K562 (cell line): ENCODE measurements around the gene RYK. TPM values are rescaled to one million over a fixed set of nuclear protein-coding genes. Genes with fewer than 3 reads are reported as not detected.

Experiments
- ATAC-seq: fragments of 200-7000 bp; cut with Tn5 transposase; 3 replicates; pipeline ENCODE4 v1.9.1; 2020; ENCODE audit warnings: moderate library complexity
- BruUV-seq: library from RNA; stranded (reverse); fragments of 400-500 nt; replicated peaks from 2 replicates; lab custom pipeline; 2021; lab: Mats Ljungman, UMichigan
- CTCF ChIA-PET: fragments of 300-600 bp; formaldehyde crosslinking; extraction: SDS; loops from one replicate; lab custom pipeline; 2021; ENCODE audit warnings: low intra/inter-chr PET ratio; lab: Yijun Ruan, JAX
- POLR2A ChIA-PET: fragments of 300-600, 350-650 bp; sonication (Branson Sonifier 250); formaldehyde crosslinking; extraction: SDS; loops from one replicate; lab custom pipeline; 2021; ENCODE audit warnings: antibody characterized with exemption, inconsistent platforms; lab: Yijun Ruan, JAX
- DNase-seq, 4 experiments: peaks; one replicate each; pipeline versions ENCODE4 v3.0.0 to v3.0.0-alpha.2; 2011 to 2018; ENCODE audit warnings: low spot score in 3 of 4, mixed read lengths in 3 of 4; ENCODE audit errors: extremely low read depth in 1 of 4
- FAIRE-seq: peaks from 2 replicates; lab custom pipeline; 2011; peaks lifted over from hg19 to GRCh38; lab: Jason Lieb, UNC
- H2AFZ ChIP-seq: 2 replicates; pipeline ENCODE4 v1.6.0; 2011; ENCODE audit warnings: low read depth, low read length, control low read depth, inconsistent platforms
- H3K27ac ChIP-seq: fragments of 200-600 bp; 3 replicates; pipeline ENCODE4 v1.8.0; 2011; ENCODE audit warnings: low read depth, mild to moderate bottlenecking, control low read depth, inconsistent platforms, low read length, moderate library complexity, mixed read lengths; ENCODE audit errors: extremely low read depth
- H3K27me3 ChIP-seq, 2 experiments: fragments of 300-600 bp in 1 of 2; 2 replicates in 1 of 2; 3 replicates in 1 of 2; pipeline versions ENCODE4 v1.6.0 to v1.8.0; 2011; ENCODE audit warnings: inconsistent platforms in 2 of 2, low read length in 2 of 2, mild to moderate bottlenecking in 1 of 2, mixed read lengths in 1 of 2, moderate library complexity in 1 of 2; ENCODE audit not compliant: control insufficient read depth in 2 of 2, insufficient read depth in 2 of 2
- H3K36me3 ChIP-seq: fragments of 300-600 bp; 3 replicates; pipeline ENCODE4 v1.8.0; 2011; ENCODE audit warnings: mild to moderate bottlenecking, low read length, inconsistent platforms; ENCODE audit not compliant: control insufficient read depth, insufficient read depth
- H3K4me1 ChIP-seq, 2 experiments: fragments of 200-600 bp in 1 of 2; replicated peaks in 1 of 2; 2 replicates in 1 of 2; 3 replicates in 1 of 2; pipeline versions ENCODE4 v1.5.1 to v1.8.0; 2011; ENCODE audit warnings: inconsistent platforms in 2 of 2, low read length in 2 of 2, mild to moderate bottlenecking in 1 of 2, mixed read lengths in 1 of 2, moderate library complexity in 1 of 2; ENCODE audit not compliant: control insufficient read depth in 2 of 2, insufficient read depth in 2 of 2
- H3K4me2 ChIP-seq: 2 replicates; pipeline ENCODE4 v1.6.1; 2011; ENCODE audit warnings: low read length, control low read depth, inconsistent platforms, mixed read lengths; ENCODE audit not compliant: insufficient read depth
- H3K4me3 ChIP-seq: fragments of 200-600 bp; sonication (generic), shearing (Covaris generic); 2 replicates; pipeline ENCODE4 v1.5.1; 2016; ENCODE audit warnings: control low read depth, inconsistent platforms
- H3K79me2 ChIP-seq: fragments of 200-600 bp; 3 replicates; pipeline ENCODE4 v1.8.0; 2011; ENCODE audit warnings: low read length, inconsistent platforms; ENCODE audit not compliant: control insufficient read depth, insufficient read depth
- H3K9ac ChIP-seq, 2 experiments: 2 replicates each; pipeline versions ENCODE4 v1.6.0 to v1.6.1; 2011; ENCODE audit warnings: low read depth in 2 of 2, low read length in 2 of 2, control low read depth in 1 of 2, inconsistent platforms in 1 of 2, mild to moderate bottlenecking in 1 of 2, mixed read lengths in 1 of 2; ENCODE audit not compliant: insufficient read depth in 1 of 2
- H3K9me1 ChIP-seq: one replicate; pipeline ENCODE4 v1.6.0; 2011; ENCODE audit warnings: inconsistent platforms, mild to moderate bottlenecking, low read length, moderate library complexity; ENCODE audit not compliant: control insufficient read depth, insufficient read depth
- H3K9me3 ChIP-seq: replicated peaks from 2 replicates; pipeline ENCODE4 v1.5.1; 2011; ENCODE audit warnings: low read depth, low read length, inconsistent platforms; ENCODE audit not compliant: control insufficient read depth, insufficient read depth
- H4K20me1 ChIP-seq: replicated peaks from 2 replicates; pipeline ENCODE4 v1.6.1; 2011; ENCODE audit warnings: low read length, inconsistent platforms, mixed read lengths; ENCODE audit not compliant: control insufficient read depth, insufficient read depth
- ERF ChIP-seq: fragments of 450-650 bp; formaldehyde crosslinking; IDR thresholded peaks from 2 replicates; pipeline ENCODE4 v1.4.0; 2020; ENCODE audit warnings: mild to moderate bottlenecking, mixed read lengths
- NR2C1 ChIP-seq, 2 experiments: fragments of 450-650 bp; IDR thresholded peaks; 2 replicates each; pipeline ENCODE4 v1.6.1; 2017; ENCODE audit warnings: mild to moderate bottlenecking in 2 of 2, antibody characterized with exemption in 1 of 2, inconsistent platforms in 1 of 2, missing compliant biosample characterization in 1 of 2, missing genetic modification characterization in 1 of 2
- SAP30 ChIP-seq: fragments of 200-600 bp; sonication (generic); IDR thresholded peaks from 2 replicates; pipeline ENCODE4 v1.6.1; 2012; ENCODE audit warnings: borderline replicate concordance, low read depth, mild to moderate bottlenecking, moderate library complexity, low read length, control low read depth, inconsistent platforms; ENCODE audit not compliant: insufficient read depth, poor library complexity, severe bottlenecking
- SMAD4 ChIP-seq: fragments of 250-450 bp; sonication (Bioruptor Pico); conservative IDR thresholded peaks from 2 replicates; pipeline ENCODE4 v1.8.0; 2021; ENCODE audit warnings: inconsistent platforms, mild to moderate bottlenecking, moderate library complexity
- SRSF1 ChIP-seq: fragments of 200-400 bp; formaldehyde crosslinking; IDR thresholded peaks from 2 replicates; pipeline ENCODE4 v1.6.1; 2017; ENCODE audit warnings: mild to moderate bottlenecking, low read depth, low read length, moderate library complexity
- STAT6 ChIP-seq: sonication (generic); formaldehyde crosslinking; IDR thresholded peaks from 2 replicates; pipeline ENCODE4 v1.8.1; 2023; ENCODE audit warnings: mild to moderate bottlenecking, missing genetic modification reagents
- WGBS: fragments of 100-300 bp; shearing (Covaris generic); methylation state at CpG from one replicate; pipeline ENCODE4 v1.1.6; 2016; ENCODE audit warnings: low coverage, mixed read lengths; ENCODE audit not compliant: insufficient coverage; ENCODE audit errors: missing lambda C conversion rate; 5-methylcytosine and 5-hydroxymethylcytosine counted together
- in situ Hi-C: fragments of 300-500 bp; cut with MboI; formaldehyde crosslinking; loops from 4 replicates; pipeline ENCODE4 v1.15.0; 2018; ENCODE audit warnings: inconsistent platforms, mixed read lengths
- intact Hi-C: fragments of 100-400 bp; cut with micrococcal nuclease; formaldehyde crosslinking; loops from 2 replicates; pipeline ENCODE4 v1.14.2; 2022
- polyA plus RNA-seq, 8 experiments: library from polyadenylated mRNA; depleted of rRNA in 4 of 8; stranded (reverse) in 5 of 8; unstranded in 3 of 8; fragments of >200 nt; fragmentation: Nextera tagmentation in 2 of 8; fragmentation: Illumina TruSeq in 1 of 8; extraction: Ambion mirVana in 2 of 8; extraction: Trizol in 1 of 8; gene quantifications; 2 replicates each; pipeline versions ENCODE4 v1.2.1 to v1.2.3, GENCODE V29; 2011 to 2014; ENCODE audit warnings: inconsistent platforms in 1 of 8, missing spikeins in 1 of 8
- total RNA-seq, 7 experiments: library from RNA; depleted of rRNA in 6 of 7; stranded (reverse); fragments of >200 nt in 6 of 7; fragmentation: Illumina TruSeq in 2 of 7; extraction: Trizol in 2 of 7; gene quantifications; 2 replicates each; pipeline versions ENCODE4 v1.2.1 to v1.2.3, GENCODE V29; 2011 to 2021; ENCODE audit warnings: low replicate concordance in 1 of 7

Gene RYK
- total and polyA plus RNA-seq, 9 of the 15 experiments (the other 6 are each of a cell fraction or from before 2014, with no cell fraction given), result 4.2 to 29.5 (median 16.6) TPM

- in situ Hi-C loops (no loop called here), intact Hi-C loops (loop anchor here (5.0 kb wide), 2 partner anchors 163 to 258 kb away; no protein-coding TSS in a partner anchor)
- H2AFZ ChIP-seq, result no peak overlapping the region
- no peak overlapping the region for H3K27ac ChIP-seq
- FAIRE-seq, result no peak
- no peak overlapping the region for H3K4me2 ChIP-seq
- no peaks in the 10 kb centered on the region for H3K9me1 ChIP-seq
- no peak overlapping the region for H3K9ac ChIP-seq
- H4K20me1 ChIP-seq, result peaks cover 18% of the 10 kb centered on the region; the same call in 1 of the 2 replicates
- no peaks in the 10 kb centered on the region; a peak in 1 of 5 replicates for H3K4me1 ChIP-seq
- CTCF ChIA-PET, result no interaction called here
- no peaks in the 10 kb centered on the region for H3K79me2 ChIP-seq
- no peaks in the 10 kb centered on the region for H3K9me3 ChIP-seq
- BruUV-seq, result no TSS peak
- H3K36me3 ChIP-seq, result peaks cover 18% of the 10 kb centered on the region
- H3K27me3 ChIP-seq, result no peaks in the 10 kb centered on the region
- no peak for DNase-seq
- ATAC-seq, result no peak
- no peak for TF ChIP-seq ERF (CRISPR knock-in tag)
- no peak for TF ChIP-seq SMAD4 (CRISPR knock-in tag)
- TF ChIP-seq STAT6 (CRISPR knock-in tag), result no peak
- no peak for TF ChIP-seq NR2C1 (IDR thresholded peaks at IDR 0.05)
- no peak for TF ChIP-seq NR2C1 (tag; IDR thresholded peaks at IDR 0.05)
- no peak for TF ChIP-seq SRSF1
- TF ChIP-seq SAP30, result no peak
- POLR2A ChIA-PET, result no interaction called here
- H3K4me3 ChIP-seq, result no peak overlapping the region
- 84% methylated on average over 2 of the region's 2 CpGs for WGBS
Measured at GRCh38 chr3:134214239-134214638, 36.4 kb downstream of the RYK start.
